Lower leg skin (tissue), 4 donors: ENCODE results near the gene NEUROD4. TPM values are rescaled to one million over a fixed set of nuclear protein-coding genes. Genes with fewer than 3 reads are reported as not detected.

Experiments
- DNase-seq, 2 donors: peaks; one replicate each; pipeline ENCODE4 v3.0.0-alpha.2; 2019; ENCODE audit warnings: low spot score in 2 of 2
- H3K4me3 ChIP-seq: fragments of 200-600 bp; sonication (generic); 2 replicates; pipeline ENCODE4 v1.5.1; 2017; ENCODE audit warnings: mild to moderate bottlenecking, low read depth; ENCODE audit not compliant: poor library complexity, severe bottlenecking
- CTCF ChIP-seq, 3 donors: fragments of 450-650 bp; IDR thresholded peaks; one replicate each; pipeline ENCODE4 v1.5.1; 2016; ENCODE audit warnings: antibody characterized with exemption in 3 of 3, mild to moderate bottlenecking in 3 of 3, moderate library complexity in 2 of 3
- POLR2A ChIP-seq, 2 donors: fragments of 450-650 bp; IDR thresholded peaks; one replicate each; pipeline ENCODE4 v1.6.1; 2016 to 2017; ENCODE audit warnings: antibody characterized with exemption in 2 of 2, mild to moderate bottlenecking in 1 of 2, moderate library complexity in 1 of 2
- WGBS, 2 donors: methylation state at CpG; one replicate each; pipeline ENCODE4 v1.1.5; 2018; 5-methylcytosine and 5-hydroxymethylcytosine counted together
- intact Hi-C: fragments of 100-400 bp; cut with DNase I; formaldehyde crosslinking; loops from one replicate; pipeline ENCODE4 v1.15.0; 2023; ENCODE audit warnings: low total_unique reads
- total RNA-seq, 4 donors: library from RNA; depleted of rRNA; stranded (reverse); fragments of >200 nt; gene quantifications; one replicate each; pipeline ENCODE4 v1.1.0, GENCODE V29; 2016

The NEUROD4 gene
- total RNA-seq, 4 donors from 2014 or later = not detected

- intact Hi-C loops = no loop called here
- H3K4me3 ChIP-seq = no peak overlapping the region
- no peak for DNase-seq
- TF ChIP-seq CTCF (IDR thresholded peaks at IDR 0.05) (no peak), POLR2A (IDR thresholded peaks at IDR 0.05) (no peak)
- WGBS, 2 donors = 60 to 61% methylated on average over 4 of the region's 4 CpGs
Measured at GRCh38 chr12:55065535-55065934, 45.8 kb downstream of the NEUROD4 start.

GRCh38 chr12:55067701-55068100 lies 47.9 kb downstream of the NEUROD4 start:
- no peak for DNase-seq
- intact Hi-C loops = no loop called here
- no peak for TF ChIP-seq POLR2A (IDR thresholded peaks at IDR 0.05)
- TF ChIP-seq CTCF (IDR thresholded peaks at IDR 0.05) = no peak
- H3K4me3 ChIP-seq = no peak overlapping the region
- 71 to 76% methylated on average over 8 of the region's 8 CpGs for WGBS, 2 donors

- TF ChIP-seq POLR2A (IDR thresholded peaks at IDR 0.05) (no peak), CTCF (IDR thresholded peaks at IDR 0.05) (no peak)
- WGBS, 2 donors = 51 to 60% methylated on average over 8 of the region's 8 CpGs
- intact Hi-C loops = no loop called here
- no peak overlapping the region for H3K4me3 ChIP-seq
- no peak for DNase-seq
Measured at GRCh38 chr12:55068416-55069010, 48.7 kb downstream of the NEUROD4 start.

GRCh38 chr12:55072083-55072482 lies 52.3 kb downstream of the NEUROD4 start:
- TF ChIP-seq CTCF (IDR thresholded peaks at IDR 0.05) (no peak), POLR2A (IDR thresholded peaks at IDR 0.05) (no peak)
- H3K4me3 ChIP-seq = no peak overlapping the region
- intact Hi-C loops = no loop called here
- peak in 1 of 2 donors; percentile 15 for DNase-seq
- 48 to 58% methylated on average over 3 of the region's 3 CpGs for WGBS, 2 donors

- intact Hi-C loops = no loop called here
- peak in 1 of 2 donors; percentile 35 for DNase-seq
- no peak overlapping the region for H3K4me3 ChIP-seq
- 28 to 37% methylated on average over 8 of the region's 8 CpGs for WGBS, 2 donors
- TF ChIP-seq CTCF (IDR thresholded peaks at IDR 0.05) (no peak), POLR2A (IDR thresholded peaks at IDR 0.05) (no peak)
Measured at GRCh38 chr12:55073043-55074022, 53.6 kb downstream of the NEUROD4 start.
